Measurements from ENCODE around the gene HSD17B2. TPM values are rescaled to one million over a fixed set of nuclear protein-coding genes. Genes with fewer than 3 reads are reported as not detected.

Gene HSD17B2
- total RNA-seq, 1 experiment from 2014 or later: not detected

GRCh38 chr16:82134846-82135245, 99.8 kb downstream of the HSD17B2 start:
- ChIA-PET POLR2A (no interaction called here), RAD21 (ENCODE audit: low non-redundant PET in 1 of 2, low total read pairs in 2 of 2, uncharacterized antibody in 2 of 2, unreplicated experiment in 2 of 2) (no interaction called here), CTCF (no interaction called here)
- Histone ChIP-seq H3K9ac (ENCODE audit: low read length) (no peak overlapping the region), H3K36me3 (ENCODE audit: control insufficient read depth in 1 of 2, insufficient read depth in 2 of 2, low read length in 2 of 2) (no peaks in the 10 kb centered on the region), H3K27me3 (ENCODE audit: insufficient read depth, low read length) (no peaks in the 10 kb centered on the region), H3K27ac (ENCODE audit: low read depth, low read length) (no peak overlapping the region), H3K79me2 (ENCODE audit: insufficient read depth, low read length) (no peaks in the 10 kb centered on the region), H3K9me3 (ENCODE audit: control insufficient read depth in 1 of 2, insufficient read depth in 1 of 2, low read depth in 1 of 2, low read length in 2 of 2) (no peaks in the 10 kb centered on the region), H2AFZ (ENCODE audit: low read depth, low read length, poor library complexity, severe bottlenecking) (no peak overlapping the region), H3K4me2 (ENCODE audit: low read length) (no peak overlapping the region), H3K4me1 (ENCODE audit: control insufficient read depth in 1 of 2, insufficient read depth in 2 of 2, low read length in 2 of 2) (peaks cover 2 to 9% of the 10 kb centered on the region in 2 experiments; a peak in 2 of 4 replicates), H3K4me3 (replicated peaks in 1 of 2; ENCODE audit: low read depth in 1 of 2, low read length in 2 of 2) (no peak overlapping the region), H3K9me2 (ENCODE audit: insufficient read depth) (no peaks in the 10 kb centered on the region), H4K20me1 (ENCODE audit: insufficient read depth) (no peaks in the 10 kb centered on the region)
- DNase-seq (ENCODE audit: low read depth, low spot score) (no peak), ATAC-seq (no peak)
- TF ChIP-seq RAD21 (IDR thresholded peaks at IDR 0.05; ENCODE audit: low read depth) (no peak), SIN3A (IDR thresholded peaks at IDR 0.05; ENCODE audit: low read depth) (no peak), ATF3 (IDR thresholded peaks at IDR 0.05) (no peak), ELF1 (IDR thresholded peaks at IDR 0.05; ENCODE audit: borderline replicate concordance, low read depth) (no peak), SRF (IDR thresholded peaks at IDR 0.05; ENCODE audit: low read depth) (no peak), EZH2phosphoT487 (IDR thresholded peaks at IDR 0.05; ENCODE audit: borderline replicate concordance) (no peak), EGR1 (IDR thresholded peaks at IDR 0.05; ENCODE audit: low read depth) (no peak), EZH2 (IDR thresholded peaks at IDR 0.05) (no peak), ZFX (IDR thresholded peaks at IDR 0.05) (no peak), ZBTB33 (IDR thresholded peaks at IDR 0.05; ENCODE audit: extremely low read depth, insufficient replicate concordance, low read length) (no peak), MAX (IDR thresholded peaks at IDR 0.05) (no peak), FOSL1 (IDR thresholded peaks at IDR 0.05; ENCODE audit: low read depth) (no peak), TCF7L2 (IDR thresholded peaks at IDR 0.05; ENCODE audit: borderline replicate concordance, extremely low read depth, insufficient read depth, insufficient read length) (no peak), REST (IDR thresholded peaks at IDR 0.05; ENCODE audit: low read depth) (no peak)
- BruUV-seq (replicated peaks): no TSS peak
- intact Hi-C loops (cut with micrococcal nuclease): no loop called here
